Endodermal cell (in vitro differentiated cells): ENCODE measurements around the gene OR5K2. TPM values are rescaled to one million over a fixed set of nuclear protein-coding genes. Genes with fewer than 3 reads are reported as not detected.

Experiments
- DNase-seq: peaks from one replicate; pipeline ENCODE4 v3.0.0-alpha.2; 2017
- H3K27ac ChIP-seq: 2 replicates; pipeline ENCODE4 v1.5.1; 2013; ENCODE audit warnings: mild to moderate bottlenecking, low read depth, low read length, moderate library complexity
- H3K27me3 ChIP-seq: 2 replicates; pipeline ENCODE4 v1.6.1; 2013; ENCODE audit warnings: mild to moderate bottlenecking, low read length, moderate library complexity; ENCODE audit not compliant: insufficient read depth, control insufficient read depth, poor library complexity, severe bottlenecking
- H3K36me3 ChIP-seq: 2 replicates; pipeline ENCODE4 v1.7.0; 2013; ENCODE audit warnings: mild to moderate bottlenecking, low read length, moderate library complexity; ENCODE audit not compliant: control insufficient read depth, insufficient read depth
- H3K4me1 ChIP-seq: one replicate; pipeline ENCODE4 v1.7.0; 2013; ENCODE audit warnings: low read length; ENCODE audit not compliant: control insufficient read depth, insufficient read depth
- H3K4me3 ChIP-seq: 2 replicates; pipeline ENCODE4 v1.5.1; 2013; ENCODE audit warnings: mild to moderate bottlenecking, low read length, moderate library complexity
- H3K9ac ChIP-seq: 2 replicates; pipeline ENCODE4 v1.6.1; 2013; ENCODE audit warnings: mild to moderate bottlenecking, low read length, moderate library complexity; ENCODE audit not compliant: poor library complexity, severe bottlenecking; ENCODE audit errors: extremely low read depth
- H3K9me3 ChIP-seq: 2 replicates; pipeline ENCODE4 v1.6.1; 2013; ENCODE audit warnings: mild to moderate bottlenecking, low read length, moderate library complexity; ENCODE audit not compliant: control insufficient read depth
- H3K27ac Mint-ChIP-seq: 2 replicates; pipeline ENCODE4 v1.8.0; 2020; ENCODE audit warnings: mixed read lengths
- H3K27me3 Mint-ChIP-seq: 2 replicates; pipeline ENCODE4 v1.8.0; 2021; ENCODE audit warnings: mild to moderate bottlenecking, mixed read lengths; ENCODE audit not compliant: insufficient read depth
- H3K36me3 Mint-ChIP-seq: 2 replicates; pipeline ENCODE4 v1.8.0; 2020; ENCODE audit warnings: low read depth, mixed read lengths
- H3K4me1 Mint-ChIP-seq: 2 replicates; pipeline ENCODE4 v1.8.0; 2020; ENCODE audit warnings: mixed read lengths
- H3K4me3 Mint-ChIP-seq: 2 replicates; pipeline ENCODE4 v1.8.0; 2020; ENCODE audit warnings: mild to moderate bottlenecking, moderate library complexity, mixed read lengths
- H3K9me3 Mint-ChIP-seq: 2 replicates; pipeline ENCODE4 v1.8.0; 2020; ENCODE audit warnings: mild to moderate bottlenecking, mixed read lengths
- WGBS, 2 experiments: methylation state at CpG; one replicate each; pipeline versions ENCODE4 v1.1.5 to v1.1.7; 2013; ENCODE audit warnings: missing lambda C conversion rate in 2 of 2, mixed read lengths in 1 of 2; ENCODE audit not compliant: insufficient coverage in 1 of 2, insufficient read length in 1 of 2; 5-methylcytosine and 5-hydroxymethylcytosine counted together
- total RNA-seq, 2 donors: library from RNA; stranded (reverse); fragmentation: NEBNext Ultra II Directional in 1 of 2; extraction: Animal tissue kit (Norgen Biotek cat#: 25700) in 1 of 2; gene quantifications; 2 replicates in 1 of 2; 3 replicates in 1 of 2; pipeline ENCODE4 v1.2.1, GENCODE V29; 2021
- TF ChIP-seq, protein P1 (sequence below): fragments of 200-600 bp; sonication (generic); conservative IDR thresholded peaks from 2 replicates; pipeline ENCODE4 v1.5.0; 2021; ENCODE audit warnings: antibody characterized with exemption, mild to moderate bottlenecking

The OR5K2 gene
- total RNA-seq, 2 donors from 2014 or later, result not detected

DNA sequence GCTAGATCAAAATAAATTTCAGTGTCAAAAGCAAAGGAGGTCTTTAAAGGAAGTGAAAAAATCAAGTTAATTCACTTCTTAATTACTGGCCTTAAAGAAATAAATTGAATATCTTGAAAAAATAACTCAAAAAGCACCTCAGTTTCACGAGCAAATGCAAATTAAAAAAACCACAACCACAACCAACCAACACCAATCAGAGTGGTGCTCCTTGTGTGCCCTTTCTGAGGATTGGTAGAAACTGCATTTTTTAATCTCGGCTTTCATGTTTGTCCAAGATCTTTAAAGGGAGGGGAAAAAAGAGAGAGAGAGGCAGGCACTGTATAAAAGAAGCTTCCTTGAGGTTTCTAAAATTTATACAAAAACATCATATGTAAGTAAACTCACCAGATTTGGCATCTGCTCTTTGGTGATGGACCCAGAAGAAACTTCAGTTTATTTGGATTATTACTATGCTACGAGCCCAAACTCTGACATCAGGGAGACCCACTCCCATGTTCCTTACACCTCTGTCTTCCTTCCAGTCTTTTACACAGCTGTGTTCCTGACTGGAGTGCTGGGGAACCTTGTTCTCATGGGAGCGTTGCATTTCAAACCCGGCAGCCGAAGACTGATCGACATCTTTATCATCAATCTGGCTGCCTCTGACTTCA is 34.3 kb downstream of the OR5K2 start, which contains the start of gene GPR15:
TSS of gene GPR15 (plus strand) at position 357 of the 653 bp plus-strand sequence. CDS start at position 413, 56 bp downstream.
- no peaks in the 10 kb centered on the region for H3K27me3 ChIP-seq
- TF ChIP-seq, protein P1, sequence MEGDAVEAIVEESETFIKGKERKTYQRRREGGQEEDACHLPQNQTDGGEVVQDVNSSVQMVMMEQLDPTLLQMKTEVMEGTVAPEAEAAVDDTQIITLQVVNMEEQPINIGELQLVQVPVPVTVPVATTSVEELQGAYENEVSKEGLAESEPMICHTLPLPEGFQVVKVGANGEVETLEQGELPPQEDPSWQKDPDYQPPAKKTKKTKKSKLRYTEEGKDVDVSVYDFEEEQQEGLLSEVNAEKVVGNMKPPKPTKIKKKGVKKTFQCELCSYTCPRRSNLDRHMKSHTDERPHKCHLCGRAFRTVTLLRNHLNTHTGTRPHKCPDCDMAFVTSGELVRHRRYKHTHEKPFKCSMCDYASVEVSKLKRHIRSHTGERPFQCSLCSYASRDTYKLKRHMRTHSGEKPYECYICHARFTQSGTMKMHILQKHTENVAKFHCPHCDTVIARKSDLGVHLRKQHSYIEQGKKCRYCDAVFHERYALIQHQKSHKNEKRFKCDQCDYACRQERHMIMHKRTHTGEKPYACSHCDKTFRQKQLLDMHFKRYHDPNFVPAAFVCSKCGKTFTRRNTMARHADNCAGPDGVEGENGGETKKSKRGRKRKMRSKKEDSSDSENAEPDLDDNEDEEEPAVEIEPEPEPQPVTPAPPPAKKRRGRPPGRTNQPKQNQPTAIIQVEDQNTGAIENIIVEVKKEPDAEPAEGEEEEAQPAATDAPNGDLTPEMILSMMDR, result no peak
- WGBS, 2 experiments, result 94 to 100% methylated on average over 2 to 7 of the region's 7 CpGs
- DNase-seq, result no peak
- Mint-ChIP-seq H3K36me3 (no peaks in the 10 kb centered on the region), H3K4me1 (peaks cover 31% of the 10 kb centered on the region), H3K27me3 (no peaks in the 10 kb centered on the region), H3K9me3 (no peaks in the 10 kb centered on the region), H3K27ac (no peak within 1 kb of the TSS), H3K4me3 (no peak within 1 kb of the TSS)
- no peak within 1 kb of the TSS for H3K4me3 ChIP-seq
- peaks cover 4% of the 10 kb centered on the region for H3K4me1 ChIP-seq
- no peak within 1 kb of the TSS for H3K9ac ChIP-seq
- no peaks in the 10 kb centered on the region for H3K9me3 ChIP-seq
- no peak within 1 kb of the TSS for H3K27ac ChIP-seq
- H3K36me3 ChIP-seq, result no peaks in the 10 kb centered on the region

DNA sequence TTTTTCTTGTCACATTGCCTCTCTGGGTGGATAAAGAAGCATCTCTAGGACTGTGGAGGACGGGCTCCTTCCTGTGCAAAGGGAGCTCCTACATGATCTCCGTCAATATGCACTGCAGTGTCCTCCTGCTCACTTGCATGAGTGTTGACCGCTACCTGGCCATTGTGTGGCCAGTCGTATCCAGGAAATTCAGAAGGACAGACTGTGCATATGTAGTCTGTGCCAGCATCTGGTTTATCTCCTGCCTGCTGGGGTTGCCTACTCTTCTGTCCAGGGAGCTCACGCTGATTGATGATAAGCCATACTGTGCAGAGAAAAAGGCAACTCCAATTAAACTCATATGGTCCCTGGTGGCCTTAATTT is 34.8 kb downstream of the OR5K2 start:
- H3K4me3 ChIP-seq, result no peak overlapping the region
- Mint-ChIP-seq H3K27me3 (no peaks in the 10 kb centered on the region), H3K9me3 (no peaks in the 10 kb centered on the region), H3K36me3 (no peaks in the 10 kb centered on the region), H3K27ac (no peak overlapping the region), H3K4me3 (no peak overlapping the region), H3K4me1 (peaks cover 31% of the 10 kb centered on the region)
- H3K9ac ChIP-seq, result no peak overlapping the region
- no peaks in the 10 kb centered on the region for H3K36me3 ChIP-seq
- no peak for DNase-seq
- 84 to 94% methylated on average over 5 of the region's 5 CpGs for WGBS, 2 experiments
- H3K27me3 ChIP-seq, result no peaks in the 10 kb centered on the region
- TF ChIP-seq, protein P1, result no peak
- H3K9me3 ChIP-seq, result no peaks in the 10 kb centered on the region
- H3K4me1 ChIP-seq, result peaks cover 4% of the 10 kb centered on the region
- no peak overlapping the region for H3K27ac ChIP-seq

DNA sequence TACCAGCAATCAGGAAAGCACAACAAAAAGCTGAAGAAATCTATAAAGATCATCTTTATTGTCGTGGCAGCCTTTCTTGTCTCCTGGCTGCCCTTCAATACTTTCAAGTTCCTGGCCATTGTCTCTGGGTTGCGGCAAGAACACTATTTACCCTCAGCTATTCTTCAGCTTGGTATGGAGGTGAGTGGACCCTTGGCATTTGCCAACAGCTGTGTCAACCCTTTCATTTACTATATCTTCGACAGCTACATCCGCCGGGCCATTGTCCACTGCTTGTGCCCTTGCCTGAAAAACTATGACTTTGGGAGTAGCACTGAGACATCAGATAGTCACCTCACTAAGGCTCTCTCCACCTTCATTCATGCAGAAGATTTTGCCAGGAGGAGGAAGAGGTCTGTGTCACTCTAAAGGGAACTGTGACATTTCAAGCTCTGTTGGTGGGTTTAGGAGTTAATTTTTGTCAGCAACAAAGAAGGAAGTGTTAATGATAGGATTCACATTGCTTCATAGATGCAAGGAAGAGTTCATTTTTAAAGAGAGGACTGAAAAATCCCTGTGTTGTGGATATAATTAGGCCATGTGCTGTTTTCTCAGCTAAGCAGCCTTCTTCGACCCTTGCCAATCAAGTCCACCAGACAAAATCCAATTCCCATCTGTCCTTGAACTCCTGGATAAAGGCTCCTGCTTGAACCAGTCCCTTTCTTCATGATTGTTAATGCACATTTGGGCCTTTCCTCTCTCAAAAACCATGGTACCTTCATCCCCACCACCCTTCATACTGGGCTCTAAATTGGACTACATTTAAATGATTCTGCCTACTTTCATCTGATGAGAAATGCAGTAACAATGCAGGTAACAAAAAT is 35.5 kb downstream of the OR5K2 start:
- no peak overlapping the region for H3K9ac ChIP-seq
- TF ChIP-seq, protein P1, result no peak
- H3K4me3 Mint-ChIP-seq, result no peak overlapping the region
- no peak overlapping the region for H3K27ac Mint-ChIP-seq
- 96 to 100% methylated on average over 2 to 6 of the region's 6 CpGs for WGBS, 2 experiments
- H3K36me3 ChIP-seq, result no peaks in the 10 kb centered on the region
- H3K27me3 Mint-ChIP-seq, result no peaks in the 10 kb centered on the region
- H3K4me3 ChIP-seq, result no peak overlapping the region
- peaks cover 28% of the 10 kb centered on the region for H3K4me1 Mint-ChIP-seq
- peaks cover 4% of the 10 kb centered on the region for H3K4me1 ChIP-seq
- H3K9me3 Mint-ChIP-seq, result no peaks in the 10 kb centered on the region
- H3K27me3 ChIP-seq, result no peaks in the 10 kb centered on the region
- H3K9me3 ChIP-seq, result no peaks in the 10 kb centered on the region
- DNase-seq, result no peak
- H3K36me3 Mint-ChIP-seq, result no peaks in the 10 kb centered on the region
- H3K27ac ChIP-seq, result no peak overlapping the region
